ENCODE results near the gene NID1. TPM values are rescaled to one million over a fixed set of nuclear protein-coding genes. Genes with fewer than 3 reads are reported as not detected.
A peak's percentile ranks its signal among the peaks of the same experiment; 100 is the strongest.

NID1 gene
- total RNA-seq, 1 experiment from 2014 or later: 0.21 TPM

GRCh38 chr1:236044341-236044740, 20.5 kb downstream of the NID1 start:
- in situ Hi-C loops (cut with HindIII; ENCODE audit: low pct_unique_long_range_greater_than_20kb, low sequenced_read_pairs): no loop called here
- no peak for DNase-seq (ENCODE audit: low read depth, low spot score)

DNA sequence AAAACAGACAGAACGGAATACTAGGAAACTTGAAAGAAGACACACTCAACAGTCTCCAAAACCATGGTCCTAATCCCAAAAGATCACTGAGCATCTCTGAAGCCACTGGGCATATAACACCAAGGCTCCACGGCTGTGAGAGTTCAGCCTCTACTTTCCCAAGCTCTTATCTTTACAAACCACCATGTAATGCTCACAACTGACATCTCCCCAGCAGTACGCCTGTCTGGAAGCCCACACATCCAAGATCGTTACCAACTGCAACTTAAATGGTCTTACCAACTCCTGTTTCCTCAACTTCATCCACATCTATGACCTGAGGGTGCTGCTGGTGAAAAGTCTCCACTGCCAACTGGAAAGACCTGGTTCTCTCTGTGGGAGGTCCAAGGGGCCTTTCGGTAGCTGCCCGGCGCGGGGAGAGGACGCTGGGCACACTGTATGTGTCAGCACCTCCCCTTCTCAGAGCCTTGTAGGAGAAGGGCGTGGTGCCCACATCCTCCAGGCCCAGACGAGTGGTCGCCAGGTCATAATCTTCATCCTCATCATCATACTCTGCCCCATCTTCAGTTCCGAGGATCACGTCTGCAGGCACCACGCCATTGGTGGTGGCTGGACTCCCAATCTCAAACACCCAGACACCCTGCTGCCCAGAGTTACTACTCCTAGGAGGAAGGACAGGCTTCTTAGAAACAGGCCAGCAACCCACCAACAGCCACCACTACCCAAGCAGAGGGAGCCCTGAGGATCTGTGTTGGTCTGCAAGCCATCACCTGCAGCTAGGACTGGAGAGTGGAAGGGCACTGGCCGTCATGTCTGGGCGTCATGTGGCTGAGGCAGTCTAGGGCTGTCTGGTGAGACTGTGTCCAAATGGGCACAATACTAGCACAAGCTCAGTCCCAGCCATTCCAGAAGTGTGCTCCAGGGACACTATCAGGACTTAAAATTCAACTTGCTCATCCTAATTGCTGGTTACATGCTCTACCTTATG, 23.0 kb downstream of the NID1 start:
- in situ Hi-C loops (cut with HindIII; ENCODE audit: low pct_unique_long_range_greater_than_20kb, low sequenced_read_pairs): no loop called here
- no peak for DNase-seq (ENCODE audit: low read depth, low spot score)

DNA sequence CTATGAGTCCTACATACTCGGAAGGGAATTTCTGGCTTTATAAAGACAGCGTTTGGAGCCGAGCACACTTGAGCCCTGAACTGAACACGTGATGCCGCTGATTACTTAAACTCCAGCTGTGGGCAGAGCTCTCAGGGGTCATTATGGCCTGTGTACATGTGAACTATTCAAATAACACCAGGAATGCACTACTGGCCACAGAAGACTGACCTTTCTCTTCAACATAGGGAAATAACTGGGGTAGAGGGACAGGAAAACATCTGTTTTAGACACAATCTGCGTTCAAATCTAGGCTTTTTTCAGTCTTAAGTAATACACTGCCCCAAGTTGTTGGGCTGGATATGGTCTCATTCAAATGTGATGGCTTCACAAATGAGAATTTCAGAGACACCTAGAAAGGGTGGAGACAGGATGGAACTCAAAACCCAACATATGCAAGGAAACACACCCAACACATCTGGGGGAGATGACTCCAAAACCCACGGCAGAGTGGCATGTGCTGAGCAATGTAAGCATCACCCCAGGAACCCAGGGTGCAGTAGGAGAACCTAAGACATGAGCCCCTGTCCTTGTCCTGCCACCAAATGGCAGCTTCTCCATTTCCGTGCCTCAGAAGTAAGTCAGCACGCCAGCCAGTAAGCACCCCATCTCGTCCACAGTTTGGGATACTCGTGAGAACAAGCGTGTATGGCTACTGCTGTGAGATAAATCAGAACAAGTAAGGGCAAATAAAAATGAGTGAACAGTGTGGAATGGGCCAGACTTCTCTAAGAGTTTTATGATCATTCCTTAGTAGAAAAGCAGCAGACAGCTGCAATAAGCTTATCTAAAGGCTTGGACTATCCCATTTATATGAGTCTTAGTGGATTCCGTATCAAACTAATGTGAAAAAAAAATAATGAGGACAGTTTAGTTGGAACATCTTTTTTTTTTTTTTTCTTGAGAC, 24.9 kb downstream of the NID1 start:
- in situ Hi-C loops (cut with HindIII; ENCODE audit: low pct_unique_long_range_greater_than_20kb, low sequenced_read_pairs): no loop called here
- DNase-seq (ENCODE audit: low read depth, low spot score): peak; percentile 37

- in situ Hi-C loops (cut with HindIII; ENCODE audit: low pct_unique_long_range_greater_than_20kb, low sequenced_read_pairs): no loop called here
- DNase-seq (ENCODE audit: low read depth, low spot score): no peak
Observed at GRCh38 chr1:236038034-236038433, 26.9 kb downstream of the NID1 start.

DNA sequence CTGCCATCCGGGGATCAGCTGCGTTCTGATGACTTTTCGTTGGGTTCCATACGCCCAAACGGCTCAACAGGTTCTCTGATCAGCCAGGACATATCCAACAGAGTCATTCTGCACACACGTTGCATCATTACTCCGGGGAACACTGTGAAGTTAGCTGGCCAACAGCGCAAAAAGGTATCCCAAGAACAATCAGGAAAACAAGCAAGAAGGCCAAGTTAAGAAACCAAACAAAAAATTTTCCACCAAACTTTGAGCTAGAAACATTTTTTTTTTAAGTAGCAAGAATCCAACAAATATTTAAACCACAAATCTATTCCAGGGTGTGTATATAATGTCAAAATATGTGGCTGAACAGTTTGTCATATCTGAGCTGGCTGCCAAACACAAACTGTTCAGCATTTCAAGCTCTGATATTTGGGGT, 29.2 kb downstream of the NID1 start:
- no peak for DNase-seq (ENCODE audit: low read depth, low spot score)
- in situ Hi-C loops (cut with HindIII; ENCODE audit: low pct_unique_long_range_greater_than_20kb, low sequenced_read_pairs): no loop called here

- in situ Hi-C loops (cut with HindIII; ENCODE audit: low pct_unique_long_range_greater_than_20kb, low sequenced_read_pairs): no loop called here
- no peak for DNase-seq (ENCODE audit: low read depth, low spot score)
Observed at GRCh38 chr1:236033336-236033735, 31.6 kb downstream of the NID1 start.

GRCh38 chr1:236030534-236030933, 34.4 kb downstream of the NID1 start:
- in situ Hi-C loops (cut with HindIII; ENCODE audit: low pct_unique_long_range_greater_than_20kb, low sequenced_read_pairs): no loop called here
- no peak for DNase-seq (ENCODE audit: low read depth, low spot score)

- in situ Hi-C loops (cut with HindIII; ENCODE audit: low pct_unique_long_range_greater_than_20kb, low sequenced_read_pairs): no loop called here
- no peak for DNase-seq (ENCODE audit: low read depth, low spot score)
Observed at GRCh38 chr1:236029428-236029940, 35.4 kb downstream of the NID1 start.

GRCh38 chr1:236027104-236027503, 37.8 kb downstream of the NID1 start:
- in situ Hi-C loops (cut with HindIII; ENCODE audit: low pct_unique_long_range_greater_than_20kb, low sequenced_read_pairs): no loop called here
- DNase-seq (ENCODE audit: low read depth, low spot score): peak; percentile 96

DNA sequence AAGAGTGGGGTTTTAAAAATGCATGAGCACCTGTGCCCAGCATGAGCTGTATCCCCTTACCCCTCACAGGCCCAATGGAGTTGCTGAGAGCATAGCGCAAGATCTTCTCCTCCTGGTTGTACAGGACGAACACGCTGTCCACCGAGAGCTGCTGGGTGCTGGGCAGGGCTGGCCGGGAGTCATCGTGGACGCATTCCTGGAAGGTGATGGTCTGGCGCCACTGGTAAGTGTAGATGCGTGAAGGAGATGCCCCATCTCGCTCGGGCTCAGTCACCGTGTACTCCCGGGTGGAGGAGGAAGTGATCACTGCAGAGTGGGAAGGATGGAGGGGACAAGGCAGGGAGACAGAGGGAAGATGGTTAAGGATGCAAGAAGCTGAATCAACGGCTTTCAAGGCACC, 39.1 kb downstream of the NID1 start:
- in situ Hi-C loops (cut with HindIII; ENCODE audit: low pct_unique_long_range_greater_than_20kb, low sequenced_read_pairs): no loop called here
- DNase-seq (ENCODE audit: low read depth, low spot score): no peak

DNA sequence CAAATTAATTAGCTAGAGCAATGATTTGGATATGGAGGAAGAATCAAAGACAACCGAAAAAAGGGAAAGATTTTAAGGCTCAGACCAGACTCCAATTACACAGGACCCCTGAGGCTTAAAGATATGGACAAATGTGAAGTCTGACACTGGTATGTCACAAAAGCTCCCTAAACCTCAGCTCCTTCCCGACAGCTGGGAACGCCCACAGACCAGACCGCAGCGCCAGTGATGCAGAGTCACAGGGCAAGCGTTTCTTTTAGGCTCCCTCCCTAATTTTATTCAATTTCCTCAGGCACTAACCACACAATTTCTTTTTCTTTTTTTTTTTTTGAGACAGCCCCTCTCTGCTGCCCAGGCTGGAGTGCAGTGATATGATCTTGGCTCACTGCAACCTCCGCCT, 40.2 kb downstream of the NID1 start:
- DNase-seq (ENCODE audit: low read depth, low spot score): peak; percentile 92
- in situ Hi-C loops (cut with HindIII; ENCODE audit: low pct_unique_long_range_greater_than_20kb, low sequenced_read_pairs): no loop called here

DNA sequence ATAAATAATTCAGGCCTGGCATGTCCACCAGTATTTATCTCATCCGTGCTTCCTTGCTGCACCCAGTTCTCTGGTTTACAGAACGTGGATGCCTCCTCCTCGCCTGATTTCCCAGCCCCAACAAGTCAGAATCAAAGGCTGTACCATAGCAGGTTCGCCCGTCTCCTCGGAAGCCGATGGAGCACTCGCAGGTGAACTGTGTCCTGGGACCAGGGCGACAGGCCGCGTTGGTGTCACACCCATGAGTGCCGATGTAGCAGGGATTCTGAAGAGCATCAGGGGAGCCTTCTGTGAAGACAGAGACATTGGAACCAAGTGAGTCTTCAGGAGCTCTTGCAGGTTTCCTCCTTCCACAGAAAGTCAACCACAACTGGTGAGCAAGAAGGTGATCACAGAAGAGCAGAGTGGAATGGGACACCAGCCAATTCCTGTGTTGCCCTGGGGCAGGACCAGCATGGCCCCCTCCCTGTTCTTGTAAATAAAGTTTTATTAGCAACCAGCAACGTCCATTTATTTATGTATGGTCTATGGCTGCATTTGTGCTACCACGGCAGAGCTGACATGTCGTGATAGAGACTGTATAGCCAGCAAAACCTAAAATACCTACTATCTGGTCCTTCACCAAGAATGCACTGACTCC, 40.8 kb downstream of the NID1 start:
- in situ Hi-C loops (cut with HindIII; ENCODE audit: low pct_unique_long_range_greater_than_20kb, low sequenced_read_pairs): no loop called here
- no peak for DNase-seq (ENCODE audit: low read depth, low spot score)

DNA sequence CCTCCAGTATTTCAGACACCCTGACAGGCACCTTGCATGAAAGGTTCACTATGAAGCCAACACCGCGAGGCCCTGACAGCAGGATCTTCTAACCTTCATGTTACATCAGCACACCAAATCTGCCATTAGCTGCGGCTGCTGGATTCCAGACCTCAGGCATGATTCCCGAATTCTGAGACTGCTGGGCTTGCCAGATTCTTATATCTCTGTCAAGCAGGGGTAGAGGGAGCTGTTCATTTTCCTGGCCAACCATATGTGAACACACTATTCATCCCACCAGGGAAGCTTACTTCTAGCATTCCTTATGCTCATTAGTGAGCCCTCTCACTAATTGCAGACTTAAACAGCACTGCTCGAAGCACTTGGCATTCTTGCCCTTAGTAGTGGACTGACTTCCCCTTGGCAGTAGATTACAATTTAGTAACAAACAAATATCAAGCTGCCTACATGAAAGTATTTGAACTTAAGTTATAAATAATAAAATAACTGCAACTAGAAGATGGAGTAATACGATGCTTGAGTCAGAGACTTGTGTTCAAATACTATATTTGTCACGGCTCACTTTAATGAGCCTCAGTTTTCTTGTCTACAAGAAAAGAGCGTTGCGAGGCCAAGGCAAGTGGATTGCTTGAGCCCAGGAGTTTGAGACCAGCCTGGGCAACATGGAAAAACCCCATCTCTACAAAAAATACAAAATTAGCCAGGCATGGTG, 43.3 kb downstream of the NID1 start:
- DNase-seq (ENCODE audit: low read depth, low spot score): no peak
- in situ Hi-C loops (cut with HindIII; ENCODE audit: low pct_unique_long_range_greater_than_20kb, low sequenced_read_pairs): no loop called here

DNA sequence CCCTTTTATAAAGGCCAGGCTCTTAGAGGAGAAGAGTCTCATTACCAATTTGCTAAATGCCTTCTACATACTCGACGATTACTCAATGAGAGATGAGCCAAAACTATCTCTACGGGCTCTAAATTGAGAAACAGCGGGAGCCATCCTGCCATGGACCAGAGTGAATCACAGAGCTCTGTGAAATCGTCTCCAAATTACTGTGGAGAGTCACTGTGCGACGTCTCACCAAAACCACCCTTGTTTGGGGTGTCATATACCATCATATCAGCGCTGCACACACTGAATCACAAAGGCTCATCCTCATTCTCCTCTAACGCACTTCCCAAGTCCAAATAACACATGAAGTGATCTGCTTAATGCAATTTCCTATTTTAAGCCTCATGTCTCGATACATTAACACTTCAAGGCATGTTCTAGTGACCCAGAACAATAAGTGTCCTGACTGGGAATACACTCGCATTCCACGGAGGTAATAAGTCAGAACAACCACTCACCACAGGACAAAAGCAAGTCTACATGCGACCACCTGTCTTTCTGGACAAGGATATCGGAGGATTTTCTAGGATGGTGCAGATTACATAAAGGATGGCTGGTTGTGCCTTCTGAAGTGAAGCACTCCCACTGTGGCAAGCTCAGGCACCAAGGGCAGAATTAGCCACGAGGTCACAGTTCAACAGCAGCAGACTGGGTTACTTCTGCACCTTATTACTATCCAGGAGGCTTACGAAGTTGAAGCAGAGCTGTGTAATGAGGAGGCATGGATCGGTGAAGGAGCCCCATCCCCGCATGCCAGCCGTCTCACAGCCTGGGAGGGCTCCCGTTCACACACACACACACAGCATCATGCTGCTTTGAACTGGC, 44.3 kb downstream of the NID1 start:
- in situ Hi-C loops (cut with HindIII; ENCODE audit: low pct_unique_long_range_greater_than_20kb, low sequenced_read_pairs): no loop called here
- DNase-seq (ENCODE audit: low read depth, low spot score): no peak

- DNase-seq (ENCODE audit: low read depth, low spot score): no peak
- in situ Hi-C loops (cut with HindIII; ENCODE audit: low pct_unique_long_range_greater_than_20kb, low sequenced_read_pairs): no loop called here
Observed at GRCh38 chr1:236018885-236019453, 45.9 kb downstream of the NID1 start.

- DNase-seq (ENCODE audit: low read depth, low spot score): no peak
- in situ Hi-C loops (cut with HindIII; ENCODE audit: low pct_unique_long_range_greater_than_20kb, low sequenced_read_pairs): no loop called here
Observed at GRCh38 chr1:236016782-236017400, 48.0 kb downstream of the NID1 start.
